ENCODE results near the gene BLVRA.

Gene BLVRA

DNA sequence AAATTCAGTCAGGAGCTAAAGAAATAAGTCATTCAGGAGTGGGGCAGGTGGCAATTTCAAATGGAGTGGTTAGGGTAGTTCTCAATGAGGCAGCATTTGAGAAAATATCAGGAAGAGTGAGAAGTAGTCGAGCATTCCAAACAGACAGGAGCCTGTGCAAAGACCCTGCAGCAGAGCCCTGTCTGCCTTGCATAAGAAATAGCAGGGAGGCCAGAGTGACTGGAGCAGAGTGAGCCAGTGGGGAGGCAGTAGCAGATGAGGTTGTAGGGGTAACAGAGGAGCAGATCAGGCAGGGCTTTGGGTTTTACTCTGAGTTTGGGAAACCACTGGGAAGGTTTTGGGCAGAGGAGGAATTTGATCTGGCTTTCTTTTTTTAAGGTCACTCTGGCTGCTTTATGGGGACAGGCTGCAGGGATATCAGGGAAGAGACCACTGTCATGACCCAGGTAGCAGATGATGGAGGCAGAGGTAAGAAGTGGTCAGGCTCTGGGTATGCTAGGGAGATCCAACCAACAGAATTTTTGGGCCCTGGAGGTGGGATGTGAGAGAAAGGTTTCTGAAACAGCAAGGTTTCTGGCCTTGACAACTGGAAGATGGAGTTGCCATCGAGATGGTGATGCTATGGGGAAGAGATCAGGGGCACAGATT is 1.3 kb upstream of the BLVRA start:
- H3K4me3 ChIP-seq (ENCODE audit: low read depth, low read length), result no peak overlapping the region
- in situ Hi-C loops (cut with HindIII; ENCODE audit: low sequenced_read_pairs), result no loop called here
- TF ChIP-seq, protein P1, sequence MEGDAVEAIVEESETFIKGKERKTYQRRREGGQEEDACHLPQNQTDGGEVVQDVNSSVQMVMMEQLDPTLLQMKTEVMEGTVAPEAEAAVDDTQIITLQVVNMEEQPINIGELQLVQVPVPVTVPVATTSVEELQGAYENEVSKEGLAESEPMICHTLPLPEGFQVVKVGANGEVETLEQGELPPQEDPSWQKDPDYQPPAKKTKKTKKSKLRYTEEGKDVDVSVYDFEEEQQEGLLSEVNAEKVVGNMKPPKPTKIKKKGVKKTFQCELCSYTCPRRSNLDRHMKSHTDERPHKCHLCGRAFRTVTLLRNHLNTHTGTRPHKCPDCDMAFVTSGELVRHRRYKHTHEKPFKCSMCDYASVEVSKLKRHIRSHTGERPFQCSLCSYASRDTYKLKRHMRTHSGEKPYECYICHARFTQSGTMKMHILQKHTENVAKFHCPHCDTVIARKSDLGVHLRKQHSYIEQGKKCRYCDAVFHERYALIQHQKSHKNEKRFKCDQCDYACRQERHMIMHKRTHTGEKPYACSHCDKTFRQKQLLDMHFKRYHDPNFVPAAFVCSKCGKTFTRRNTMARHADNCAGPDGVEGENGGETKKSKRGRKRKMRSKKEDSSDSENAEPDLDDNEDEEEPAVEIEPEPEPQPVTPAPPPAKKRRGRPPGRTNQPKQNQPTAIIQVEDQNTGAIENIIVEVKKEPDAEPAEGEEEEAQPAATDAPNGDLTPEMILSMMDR (IDR thresholded peaks at IDR 0.05; ENCODE audit: low read depth, low read length, missing control alignments), result no peak
- no peak for DNase-seq (ENCODE audit: low read depth)

DNA sequence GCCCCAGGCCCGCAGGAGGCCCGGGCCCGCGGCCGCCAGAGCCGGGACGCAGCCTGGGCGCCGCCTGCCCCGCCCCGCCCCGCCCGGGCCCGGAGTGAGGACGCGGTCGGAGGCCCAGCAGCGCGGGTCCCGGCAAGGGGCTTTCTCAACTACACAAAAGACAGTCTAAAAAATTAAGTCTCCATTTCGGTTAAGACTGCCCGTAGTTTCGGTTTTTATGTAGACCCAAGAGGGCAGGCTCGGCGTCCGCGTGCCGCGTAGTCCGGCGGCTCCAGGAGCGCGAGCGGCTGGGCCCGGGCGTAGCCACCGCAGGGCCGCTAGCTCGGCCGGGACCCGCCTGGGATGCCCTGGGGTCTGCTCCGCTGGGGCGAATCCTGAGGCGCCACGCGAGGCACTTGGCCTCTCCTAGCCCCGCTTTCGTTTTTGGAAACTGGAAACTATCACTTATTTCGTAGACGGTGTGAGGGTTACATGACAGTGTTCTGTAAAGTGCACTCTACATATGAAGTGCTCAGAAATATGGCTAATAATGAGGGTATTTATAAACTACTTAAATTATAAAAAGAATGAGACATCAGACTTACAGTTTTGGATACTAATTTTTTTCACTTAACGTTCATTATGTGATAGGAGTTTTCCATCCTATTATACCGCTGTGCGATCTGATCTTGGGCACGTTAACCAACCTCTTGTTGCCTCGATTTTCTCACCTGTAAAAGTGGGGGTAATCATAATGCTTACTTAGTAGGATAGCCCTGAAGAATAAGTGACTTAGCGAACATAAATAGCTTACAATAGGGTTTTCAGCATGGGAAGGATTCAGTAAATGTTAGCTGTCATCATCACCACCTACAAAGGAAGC is 573 bp downstream of the BLVRA start:
- in situ Hi-C loops (cut with HindIII; ENCODE audit: low sequenced_read_pairs), result no loop called here
- TF ChIP-seq, protein P1 (IDR thresholded peaks at IDR 0.05; ENCODE audit: low read depth, low read length, missing control alignments), result no peak
- H3K4me3 ChIP-seq (ENCODE audit: low read depth, low read length), result peak overlapping the region; percentile 63
- DNase-seq (ENCODE audit: low read depth), result peak; percentile 13

DNA sequence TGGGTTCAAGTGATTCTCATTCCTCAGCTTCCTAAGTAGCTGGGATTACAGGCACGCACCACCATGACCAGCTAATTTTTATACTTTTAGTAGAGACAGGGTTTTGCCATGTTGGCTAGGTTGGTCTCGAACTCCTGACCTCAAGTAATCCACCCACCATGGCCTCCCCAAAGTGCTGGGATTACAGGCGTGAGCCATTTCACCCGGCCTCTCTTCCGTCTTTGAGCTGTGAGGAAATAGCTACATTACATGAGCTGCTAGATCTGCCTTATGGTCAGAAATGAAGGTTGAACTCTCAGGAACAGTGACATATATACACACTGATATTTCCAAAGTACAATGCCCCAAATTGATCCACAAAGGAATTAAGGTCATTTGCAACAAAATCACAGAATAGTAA is 2.4 kb downstream of the BLVRA start:
- in situ Hi-C loops (cut with HindIII; ENCODE audit: low sequenced_read_pairs), result no loop called here
- no peak for DNase-seq (ENCODE audit: low read depth)
- TF ChIP-seq, protein P1 (IDR thresholded peaks at IDR 0.05; ENCODE audit: low read depth, low read length, missing control alignments), result no peak

DNA sequence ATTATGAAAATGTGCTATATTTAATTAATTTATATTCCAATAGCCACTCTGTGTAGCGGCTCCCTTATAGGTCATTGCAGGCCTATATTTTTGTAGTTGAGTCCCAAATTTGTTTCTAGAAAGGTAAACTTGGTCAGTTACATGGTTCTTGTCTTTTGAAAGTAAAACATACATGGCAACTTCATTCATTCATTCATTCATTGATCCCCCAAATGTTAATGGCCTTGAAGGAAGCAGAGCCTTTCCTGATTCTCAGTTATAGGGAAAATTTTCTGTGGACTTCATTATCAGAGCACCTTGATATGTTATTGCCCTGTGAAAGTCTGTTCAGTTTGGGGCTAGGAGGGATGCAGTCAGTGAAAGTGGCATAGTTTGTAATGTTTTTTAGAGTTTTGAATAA is 2.9 kb downstream of the BLVRA start:
- in situ Hi-C loops (cut with HindIII; ENCODE audit: low sequenced_read_pairs), result no loop called here
- TF ChIP-seq, protein P1 (IDR thresholded peaks at IDR 0.05; ENCODE audit: low read depth, low read length, missing control alignments), result no peak
- no peak for DNase-seq (ENCODE audit: low read depth)
- H3K4me3 ChIP-seq (ENCODE audit: low read depth, low read length), result no peak overlapping the region

More for the DNA sequence above, 2.4 kb downstream of the BLVRA start:
- no peak overlapping the region for H3K4me3 ChIP-seq (ENCODE audit: low read depth, low read length)

DNA sequence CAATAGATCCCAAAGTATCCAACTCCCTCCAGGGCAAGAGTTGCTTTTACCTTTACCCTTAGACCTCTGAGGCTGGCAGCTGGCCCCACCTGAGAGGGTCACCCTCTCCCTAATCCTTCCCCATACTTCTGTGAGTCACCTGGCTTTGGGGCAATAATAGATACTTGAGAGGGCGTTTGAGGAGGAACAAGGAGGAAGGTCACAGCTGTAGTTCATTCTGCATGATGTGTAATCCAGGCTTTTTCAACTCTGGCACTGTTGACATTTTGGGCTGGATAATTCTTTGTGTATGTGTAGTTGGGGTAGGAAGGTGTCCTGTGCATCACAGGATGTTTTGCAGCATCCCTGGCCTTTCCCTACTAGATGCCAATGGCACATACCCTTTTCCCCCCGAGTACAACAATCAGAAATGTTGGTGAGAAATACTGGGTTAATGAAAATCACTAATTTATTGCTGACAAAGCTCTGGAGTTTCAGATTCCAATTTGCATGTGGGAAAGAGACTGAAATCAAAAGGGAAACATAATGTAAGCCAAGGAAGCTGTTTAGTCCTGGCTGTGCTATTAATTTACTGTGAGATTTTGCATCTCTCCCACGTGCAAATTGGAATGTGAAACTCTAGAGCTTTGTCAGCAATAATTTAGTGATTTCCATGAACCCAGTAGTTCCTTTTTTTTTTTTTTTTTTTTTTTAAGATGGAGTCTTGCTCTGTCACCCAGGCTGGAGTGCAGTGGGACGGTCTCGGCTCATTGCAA is 3.6 kb downstream of the BLVRA start:
- TF ChIP-seq, protein P1 (IDR thresholded peaks at IDR 0.05; ENCODE audit: low read depth, low read length, missing control alignments), result no peak
- no peak for DNase-seq (ENCODE audit: low read depth)
- in situ Hi-C loops (cut with HindIII; ENCODE audit: low sequenced_read_pairs), result no loop called here
- H3K4me3 ChIP-seq (ENCODE audit: low read depth, low read length), result no peak overlapping the region

DNA sequence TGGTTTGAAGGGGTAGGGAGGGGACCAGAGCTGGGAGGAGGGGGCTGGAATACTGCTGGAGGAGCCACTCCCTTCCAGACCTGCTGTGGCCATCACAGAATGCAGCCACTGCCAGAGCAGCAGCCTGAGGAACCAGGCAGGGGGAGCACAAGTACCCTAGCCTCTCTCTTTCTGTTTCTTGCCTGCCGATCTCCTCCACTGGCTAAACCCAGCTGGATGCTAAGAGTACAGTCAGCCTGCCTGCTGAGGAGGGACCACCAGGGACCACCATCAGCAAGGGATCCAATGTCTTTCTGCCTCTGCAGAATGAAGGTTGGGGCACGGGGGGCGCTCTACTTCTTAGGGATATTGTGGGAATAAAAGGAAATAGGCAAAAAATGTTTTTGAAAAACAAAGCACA is 4.7 kb downstream of the BLVRA start:
- DNase-seq (ENCODE audit: low read depth), result no peak
- in situ Hi-C loops (cut with HindIII; ENCODE audit: low sequenced_read_pairs), result no loop called here
- TF ChIP-seq, protein P1 (IDR thresholded peaks at IDR 0.05; ENCODE audit: low read depth, low read length, missing control alignments), result no peak
- no peak overlapping the region for H3K4me3 ChIP-seq (ENCODE audit: low read depth, low read length)

Measured in astrocyte of the cerebellum (primary cell).